Endodermal cell (in vitro differentiated cells): Measurements from ENCODE around the gene SEMA6C. TPM values are rescaled to one million over a fixed set of nuclear protein-coding genes. Genes with fewer than 3 reads are reported as not detected.

ENCODE experiments used
- DNase-seq: peaks from one replicate; pipeline ENCODE4 v3.0.0-alpha.2; 2017
- H3K27ac ChIP-seq: 2 replicates; pipeline ENCODE4 v1.5.1; 2013; ENCODE audit warnings: mild to moderate bottlenecking, low read depth, low read length, moderate library complexity
- H3K27me3 ChIP-seq: 2 replicates; pipeline ENCODE4 v1.6.1; 2013; ENCODE audit warnings: mild to moderate bottlenecking, low read length, moderate library complexity; ENCODE audit not compliant: insufficient read depth, control insufficient read depth, poor library complexity, severe bottlenecking
- H3K36me3 ChIP-seq: 2 replicates; pipeline ENCODE4 v1.7.0; 2013; ENCODE audit warnings: mild to moderate bottlenecking, low read length, moderate library complexity; ENCODE audit not compliant: control insufficient read depth, insufficient read depth
- H3K4me1 ChIP-seq: one replicate; pipeline ENCODE4 v1.7.0; 2013; ENCODE audit warnings: low read length; ENCODE audit not compliant: control insufficient read depth, insufficient read depth
- H3K4me3 ChIP-seq: 2 replicates; pipeline ENCODE4 v1.5.1; 2013; ENCODE audit warnings: mild to moderate bottlenecking, low read length, moderate library complexity
- H3K9ac ChIP-seq: 2 replicates; pipeline ENCODE4 v1.6.1; 2013; ENCODE audit warnings: mild to moderate bottlenecking, low read length, moderate library complexity; ENCODE audit not compliant: poor library complexity, severe bottlenecking; ENCODE audit errors: extremely low read depth
- H3K9me3 ChIP-seq: 2 replicates; pipeline ENCODE4 v1.6.1; 2013; ENCODE audit warnings: mild to moderate bottlenecking, low read length, moderate library complexity; ENCODE audit not compliant: control insufficient read depth
- H3K27ac Mint-ChIP-seq: 2 replicates; pipeline ENCODE4 v1.8.0; 2020; ENCODE audit warnings: mixed read lengths
- H3K27me3 Mint-ChIP-seq: 2 replicates; pipeline ENCODE4 v1.8.0; 2021; ENCODE audit warnings: mild to moderate bottlenecking, mixed read lengths; ENCODE audit not compliant: insufficient read depth
- H3K36me3 Mint-ChIP-seq: 2 replicates; pipeline ENCODE4 v1.8.0; 2020; ENCODE audit warnings: low read depth, mixed read lengths
- H3K4me1 Mint-ChIP-seq: 2 replicates; pipeline ENCODE4 v1.8.0; 2020; ENCODE audit warnings: mixed read lengths
- H3K4me3 Mint-ChIP-seq: 2 replicates; pipeline ENCODE4 v1.8.0; 2020; ENCODE audit warnings: mild to moderate bottlenecking, moderate library complexity, mixed read lengths
- H3K9me3 Mint-ChIP-seq: 2 replicates; pipeline ENCODE4 v1.8.0; 2020; ENCODE audit warnings: mild to moderate bottlenecking, mixed read lengths
- CTCF ChIP-seq: fragments of 200-600 bp; sonication (generic); conservative IDR thresholded peaks from 2 replicates; pipeline ENCODE4 v1.5.0; 2021; ENCODE audit warnings: antibody characterized with exemption, mild to moderate bottlenecking
- WGBS, 2 experiments: methylation state at CpG; one replicate each; pipeline versions ENCODE4 v1.1.5 to v1.1.7; 2013; ENCODE audit warnings: missing lambda C conversion rate in 2 of 2, mixed read lengths in 1 of 2; ENCODE audit not compliant: insufficient coverage in 1 of 2, insufficient read length in 1 of 2; 5-methylcytosine and 5-hydroxymethylcytosine counted together
- total RNA-seq, 2 donors: library from RNA; stranded (reverse); fragmentation: NEBNext Ultra II Directional in 1 of 2; extraction: Animal tissue kit (Norgen Biotek cat#: 25700) in 1 of 2; gene quantifications; 2 replicates in 1 of 2; 3 replicates in 1 of 2; pipeline ENCODE4 v1.2.1, GENCODE V29; 2021

The SEMA6C gene
- total RNA-seq, 2 donors from 2014 or later = 23.8 to 26.5 TPM

GRCh38 chr1:151134396-151134795, 12.0 kb downstream of the SEMA6C start:
- TF ChIP-seq CTCF = no peak
- no peak for DNase-seq
- Histone ChIP-seq H3K27me3 (no peaks in the 10 kb centered on the region), H3K4me3 (no peak overlapping the region), H3K9me3 (no peaks in the 10 kb centered on the region), H3K36me3 (peaks cover 31% of the 10 kb centered on the region), H3K27ac (no peak overlapping the region), H3K4me1 (no peaks in the 10 kb centered on the region), H3K9ac (no peak overlapping the region)
- Mint-ChIP-seq H3K4me3 (no peak overlapping the region), H3K4me1 (no peaks in the 10 kb centered on the region), H3K27me3 (peaks cover 20% of the 10 kb centered on the region), H3K27ac (no peak overlapping the region), H3K9me3 (no peaks in the 10 kb centered on the region), H3K36me3 (peaks cover 43% of the 10 kb centered on the region)
- WGBS, 2 experiments = 87 to 100% methylated on average over 1 to 3 of the region's 3 CpGs

GRCh38 chr1:151133018-151133806, 13.2 kb downstream of the SEMA6C start:
- peak; percentile 82 for DNase-seq
- Mint-ChIP-seq H3K27ac (no peak overlapping the region), H3K9me3 (no peaks in the 10 kb centered on the region), H3K36me3 (peaks cover 35% of the 10 kb centered on the region), H3K27me3 (peaks cover 20% of the 10 kb centered on the region), H3K4me3 (no peak overlapping the region), H3K4me1 (no peaks in the 10 kb centered on the region)
- Histone ChIP-seq H3K36me3 (peaks cover 28% of the 10 kb centered on the region), H3K27me3 (no peaks in the 10 kb centered on the region), H3K27ac (no peak overlapping the region), H3K4me1 (no peaks in the 10 kb centered on the region), H3K9ac (no peak overlapping the region), H3K4me3 (no peak overlapping the region), H3K9me3 (no peaks in the 10 kb centered on the region)
- peak; percentile 31 for TF ChIP-seq CTCF
- 87 to 88% methylated on average over 20 to 65 of the region's 65 CpGs for WGBS, 2 experiments

GRCh38 chr1:151132335-151133017, 14.0 kb downstream of the SEMA6C start:
- H3K36me3 Mint-ChIP-seq = peaks cover 32% of the 10 kb centered on the region

More at GRCh38 chr1:151132335-151133017, 14.0 kb downstream of the SEMA6C start:
- Histone ChIP-seq H3K9me3 (no peaks in the 10 kb centered on the region), H3K4me3 (no peak overlapping the region), H3K9ac (no peak overlapping the region), H3K27ac (no peak overlapping the region), H3K36me3 (peaks cover 23% of the 10 kb centered on the region), H3K27me3 (no peaks in the 10 kb centered on the region), H3K4me1 (no peaks in the 10 kb centered on the region)
- Mint-ChIP-seq H3K4me3 (peak overlapping the region; percentile 60), H3K4me1 (no peaks in the 10 kb centered on the region), H3K27ac (peak overlapping the region; percentile 75), H3K27me3 (peaks cover 20% of the 10 kb centered on the region), H3K9me3 (no peaks in the 10 kb centered on the region)
- no peak for TF ChIP-seq CTCF
- DNase-seq = no peak
- 82 to 86% methylated on average over 49 to 74 of the region's 74 CpGs for WGBS, 2 experiments
